Measurements from ENCODE around the gene TCP10L. TPM values are rescaled to one million over a fixed set of nuclear protein-coding genes. Genes with fewer than 3 reads are reported as not detected.

Gene TCP10L
- total and polyA plus RNA-seq, 2 of the 13 experiments (the other 11 are each of a cell fraction or from before 2014, with no cell fraction given): 0.90 to 2.4 TPM

DNA sequence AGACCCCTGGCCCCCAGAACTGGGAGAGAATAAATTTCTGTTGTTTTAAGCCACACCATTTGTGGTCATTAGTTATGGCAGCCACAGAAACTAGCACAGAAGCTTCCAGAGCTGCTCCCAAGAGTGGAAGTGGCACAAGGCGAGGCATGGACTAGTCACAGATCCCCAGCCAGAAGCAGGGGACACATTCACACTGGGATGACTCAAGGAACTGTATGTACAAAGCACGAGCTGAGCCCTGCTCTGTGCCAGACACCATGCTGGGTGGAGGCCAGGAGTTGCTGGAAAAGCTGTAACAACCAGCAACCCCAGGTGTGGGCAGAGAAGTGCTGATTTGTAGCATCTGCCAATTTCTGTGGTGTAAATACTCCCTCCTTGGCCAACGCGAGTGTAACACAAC is 55.6 kb downstream of the TCP10L start (continued):
- no peak for TF ChIP-seq HIVEP1 (CRISPR knock-in tag; IDR thresholded peaks at IDR 0.05)
- TF ChIP-seq, protein P1, sequence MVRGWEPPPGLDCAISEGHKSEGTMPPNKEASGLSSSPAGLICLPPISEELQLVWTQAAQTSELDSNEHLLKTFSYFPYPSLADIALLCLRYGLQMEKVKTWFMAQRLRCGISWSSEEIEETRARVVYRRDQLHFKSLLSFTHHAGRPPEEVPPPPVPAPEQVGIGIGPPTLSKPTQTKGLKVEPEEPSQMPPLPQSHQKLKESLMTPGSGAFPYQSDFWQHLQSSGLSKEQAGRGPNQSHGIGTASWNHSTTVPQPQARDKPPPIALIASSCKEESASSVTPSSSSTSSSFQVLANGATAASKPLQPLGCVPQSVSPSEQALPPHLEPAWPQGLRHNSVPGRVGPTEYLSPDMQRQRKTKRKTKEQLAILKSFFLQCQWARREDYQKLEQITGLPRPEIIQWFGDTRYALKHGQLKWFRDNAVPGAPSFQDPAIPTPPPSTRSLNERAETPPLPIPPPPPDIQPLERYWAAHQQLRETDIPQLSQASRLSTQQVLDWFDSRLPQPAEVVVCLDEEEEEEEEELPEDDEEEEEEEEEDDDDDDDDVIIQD (CRISPR knock-in tag; IDR thresholded peaks at IDR 0.05; ENCODE audit: low read depth): no peak
- TF ChIP-seq ARNT (IDR thresholded peaks at IDR 0.05): no peak
- TF ChIP-seq ZNF746 (CRISPR knock-in tag; IDR thresholded peaks at IDR 0.05): no peak
- no peak for TF ChIP-seq ZNF274 (CRISPR knock-in tag; IDR thresholded peaks at IDR 0.05)

DNA sequence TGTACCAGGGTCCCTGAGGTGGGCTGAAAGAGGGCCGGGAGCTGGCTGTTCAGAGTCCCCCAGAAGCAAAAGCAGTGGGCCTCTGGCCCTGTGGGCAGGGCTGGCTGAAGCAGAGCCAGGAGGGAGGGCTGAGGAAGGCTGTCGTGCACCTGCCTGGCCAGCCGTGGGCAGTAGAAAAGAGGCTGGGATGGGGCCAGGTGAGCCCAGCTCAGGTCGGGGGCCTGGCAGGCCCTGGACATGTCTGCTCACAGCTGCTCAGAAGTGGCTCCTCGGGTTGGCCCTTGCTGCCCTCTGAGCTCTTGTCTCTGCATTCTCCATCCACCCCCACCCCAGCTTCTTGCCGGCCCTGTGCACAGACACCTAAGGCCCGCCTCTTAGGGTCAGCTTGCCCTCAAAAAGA is 60.0 kb downstream of the TCP10L start:
- Histone ChIP-seq H3K4me2 (ENCODE audit: low read depth, low read length) (peak overlapping the region; percentile 42), H3K9me3 (ENCODE audit: low read length) (no peaks in the 10 kb centered on the region), H3K4me3 (replicated peaks in 1 of 3; ENCODE audit: insufficient read depth in 1 of 3, low read depth in 2 of 3, low read length in 3 of 3) (no peak overlapping the region), H3K27me3 (ENCODE audit: control insufficient read depth in 1 of 2, insufficient read depth in 2 of 2, low read length in 2 of 2) (no peaks in the 10 kb centered on the region), H3K4me1 (ENCODE audit: insufficient read depth, low read length) (peaks cover 27% of the 10 kb centered on the region), H3K79me2 (ENCODE audit: insufficient read depth, low read length) (no peaks in the 10 kb centered on the region), H3K27ac (ENCODE audit: extremely low read length, insufficient read depth, low read length) (no peak overlapping the region), H3K36me3 (replicated peaks in 1 of 2; ENCODE audit: control insufficient read depth in 1 of 2, insufficient read depth in 2 of 2, low read length in 2 of 2) (no peaks in the 10 kb centered on the region), H3K9ac (ENCODE audit: insufficient read depth, low read depth, low read length) (no peak overlapping the region), H4K20me1 (ENCODE audit: insufficient read depth, low read length) (no peaks in the 10 kb centered on the region), H2AFZ (ENCODE audit: low read length) (no peak overlapping the region)
- TF ChIP-seq ZFX (CRISPR knock-in tag; IDR thresholded peaks at IDR 0.05; ENCODE audit: low read depth): 0 out of 2 replicates have a peak, but pooled peaks have one; percentile 18
- TF ChIP-seq STAG1 (CRISPR knock-in tag; IDR thresholded peaks at IDR 0.05): 0 out of 2 replicates have a peak, but pooled peaks have one; percentile 7
- TF ChIP-seq ZNF121 (CRISPR knock-in tag; IDR thresholded peaks at IDR 0.05): no peak
- TF ChIP-seq SOX13 (IDR thresholded peaks at IDR 0.05): no peak
- TF ChIP-seq SOX13 (CRISPR knock-in tag; conservative IDR thresholded peaks at IDR 0.05 in 1 of 2, IDR thresholded peaks at IDR 0.05 in 1 of 2): no peak
- no peak for TF ChIP-seq KLF6 (CRISPR knock-in tag; IDR thresholded peaks at IDR 0.05)
- no peak for TF ChIP-seq ZNF143 (CRISPR knock-in tag; IDR thresholded peaks at IDR 0.05)
- TF ChIP-seq, protein P2, sequence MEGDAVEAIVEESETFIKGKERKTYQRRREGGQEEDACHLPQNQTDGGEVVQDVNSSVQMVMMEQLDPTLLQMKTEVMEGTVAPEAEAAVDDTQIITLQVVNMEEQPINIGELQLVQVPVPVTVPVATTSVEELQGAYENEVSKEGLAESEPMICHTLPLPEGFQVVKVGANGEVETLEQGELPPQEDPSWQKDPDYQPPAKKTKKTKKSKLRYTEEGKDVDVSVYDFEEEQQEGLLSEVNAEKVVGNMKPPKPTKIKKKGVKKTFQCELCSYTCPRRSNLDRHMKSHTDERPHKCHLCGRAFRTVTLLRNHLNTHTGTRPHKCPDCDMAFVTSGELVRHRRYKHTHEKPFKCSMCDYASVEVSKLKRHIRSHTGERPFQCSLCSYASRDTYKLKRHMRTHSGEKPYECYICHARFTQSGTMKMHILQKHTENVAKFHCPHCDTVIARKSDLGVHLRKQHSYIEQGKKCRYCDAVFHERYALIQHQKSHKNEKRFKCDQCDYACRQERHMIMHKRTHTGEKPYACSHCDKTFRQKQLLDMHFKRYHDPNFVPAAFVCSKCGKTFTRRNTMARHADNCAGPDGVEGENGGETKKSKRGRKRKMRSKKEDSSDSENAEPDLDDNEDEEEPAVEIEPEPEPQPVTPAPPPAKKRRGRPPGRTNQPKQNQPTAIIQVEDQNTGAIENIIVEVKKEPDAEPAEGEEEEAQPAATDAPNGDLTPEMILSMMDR (CRISPR knock-in tag; IDR thresholded peaks at IDR 0.05): peak; percentile 44
- TF ChIP-seq ZNF687 (CRISPR knock-in tag; IDR thresholded peaks at IDR 0.05): peak; percentile 31
- intact Hi-C loops (cut with micrococcal nuclease; ENCODE audit: unreplicated experiment) (loop anchor here (10.0 kb wide), 1 partner anchor 80 kb away; no protein-coding TSS in a partner anchor), in situ Hi-C loops (cut with HindIII; ENCODE audit: extremely low pct_ligation_motif_present, low pct_unique_long_range_greater_than_20kb) (no loop called here)
- no peak for FAIRE-seq
- ChIA-PET POLR2A (no interaction called here), CTCF (ENCODE audit: low intra/inter-chr PET ratio, low total read pairs) (no interaction called here)
- no peak for DNase-seq (ENCODE audit: low spot score)
- no TSS peak for BruUV-seq (replicated peaks)
- peak; percentile 90 for ATAC-seq
- WGBS (ENCODE audit: low lambda C conversion rate): 27% methylated on average over 3 of the region's 7 CpGs

Measured in HepG2 (cell line).